Measurements from ENCODE around the gene C14orf119.

GRCh38 chr14:23093991-23094665 lies 1.2 kb upstream of the C14orf119 start:
- TF ChIP-seq CHD4 (IDR thresholded peaks at IDR 0.05; ENCODE audit: insufficient read depth, insufficient replicate concordance, low read depth, low read length, poor library complexity, severe bottlenecking) = no peak
- peak; percentile 45 to 46 (median 46); a peak in 4 of 6 replicates for TF ChIP-seq CTCF (IDR thresholded peaks at IDR 0.05 in 2 of 3, conservative IDR thresholded peaks at IDR 0.05 in 1 of 3; ENCODE audit: insufficient read depth in 2 of 3, low read depth in 1 of 3, low read length in 3 of 3)
- no peak for TF ChIP-seq POLR2AphosphoS5 (IDR thresholded peaks at IDR 0.05; ENCODE audit: control insufficient read depth, insufficient read depth, low read depth, low read length)

Measured in K562 (cell line).